Esophagus mucosa (tissue), 1 donor: ENCODE results near the gene CEP57L1. TPM values are rescaled to one million over a fixed set of nuclear protein-coding genes. Genes with fewer than 3 reads are reported as not detected.
"Not testable (repeated sequence)": the region's sequence is repeated elsewhere in the genome, so short reads cannot be mapped to it uniquely, and the experiment has no call there.

Experiments used
- ATAC-seq: fragments of 200-7000 bp; cut with Tn5 transposase; one replicate; pipeline ENCODE4 v1.9.1; 2020
- total RNA-seq: library from RNA; stranded (reverse); gene quantifications from one replicate; pipeline ENCODE4 v1.2.4, GENCODE V29; 2023
- donor health status: DM: yes; HTN: yes; CAD: no.

The CEP57L1 gene
- total RNA-seq, 1 donor from 2014 or later, result 7.6 TPM

- ATAC-seq, result not testable (repeated sequence)
These were observed 17.4 kb downstream of the CEP57L1 start for GRCh38 chr6:109112663-109113062.

- peak; percentile 73 for ATAC-seq
These were observed 22.2 kb downstream of the CEP57L1 start for GRCh38 chr6:109117346-109118035.

DNA sequence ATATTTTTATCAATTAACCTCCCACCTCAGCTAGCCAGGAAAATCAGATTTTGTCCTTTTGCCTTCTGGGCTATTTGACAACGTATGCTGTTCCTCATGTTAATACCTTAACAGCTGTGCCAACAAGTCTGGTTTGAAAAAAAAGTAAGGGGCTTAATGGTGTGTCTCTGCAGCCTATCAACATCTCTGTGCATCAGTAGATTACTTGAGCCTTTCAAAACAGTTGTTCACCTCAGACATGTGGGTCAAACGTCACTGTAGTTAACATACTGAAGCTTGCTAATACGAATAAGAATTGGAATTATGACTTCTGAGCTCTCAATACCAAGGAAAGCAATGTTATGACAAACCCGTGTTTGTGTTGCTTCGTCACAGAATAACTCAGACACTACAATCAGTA lies 23.0 kb downstream of the CEP57L1 start:
- no peak for ATAC-seq

DNA sequence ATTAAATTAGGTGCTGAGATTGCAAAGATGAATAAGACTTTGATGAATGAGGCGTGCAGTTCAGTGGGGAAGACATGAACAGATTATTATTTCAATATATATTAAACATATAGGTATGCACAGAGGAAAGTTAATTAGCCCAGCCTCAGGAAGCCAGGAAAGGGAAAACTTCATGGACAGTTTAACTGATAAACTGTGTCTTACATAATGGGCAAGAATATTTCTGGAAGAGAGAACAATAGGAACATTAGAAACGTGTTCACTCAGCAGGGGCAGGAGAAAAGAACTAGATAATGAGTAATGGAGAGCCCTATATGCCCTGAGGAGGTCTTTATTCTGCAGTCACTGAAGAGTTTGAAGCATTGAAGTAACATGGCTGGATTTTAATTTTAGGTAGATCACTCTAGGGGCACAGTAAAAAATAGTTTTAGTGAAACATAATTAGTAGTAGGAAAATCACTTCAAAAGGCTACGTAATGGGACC lies 23.6 kb downstream of the CEP57L1 start:
- no peak for ATAC-seq

GRCh38 chr6:109121411-109121810 lies 26.1 kb downstream of the CEP57L1 start:
- no peak for ATAC-seq

DNA sequence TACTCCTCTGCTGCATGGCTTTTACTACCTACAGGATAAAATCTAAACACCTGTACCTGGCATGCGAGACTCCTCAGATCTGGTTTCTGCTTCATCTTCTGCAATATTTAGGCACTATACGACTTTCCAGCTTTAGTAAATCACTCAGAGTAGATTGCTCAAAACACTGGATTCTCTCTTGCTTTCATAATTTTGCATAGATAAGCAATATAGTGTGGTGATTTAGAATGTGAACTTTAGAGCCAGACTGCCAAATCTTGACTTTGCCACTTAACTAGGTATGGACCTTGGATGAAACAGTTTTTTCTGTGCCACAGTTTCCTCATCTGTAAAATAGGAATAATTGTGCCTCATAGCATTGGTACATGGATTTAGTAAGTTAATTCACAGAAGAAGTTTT lies 28.9 kb downstream of the CEP57L1 start:
- ATAC-seq, result no peak

DNA sequence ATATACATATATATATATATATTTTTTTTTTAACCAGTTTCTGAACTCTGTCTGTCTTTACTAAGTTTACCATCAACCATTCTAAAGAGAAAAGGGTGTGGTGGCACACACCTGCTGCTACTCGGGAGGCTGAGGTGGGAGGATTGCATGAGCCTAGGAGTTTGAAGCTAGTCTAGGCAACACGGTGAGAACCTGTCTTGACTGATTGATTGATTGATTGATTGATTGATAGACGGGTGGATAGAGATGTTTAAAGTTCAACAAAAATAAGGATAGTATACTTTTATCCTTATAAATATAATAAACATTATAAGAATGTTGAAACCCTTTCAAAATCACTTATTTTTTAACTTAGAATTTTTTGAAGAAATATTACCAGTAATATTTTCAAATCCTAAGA lies 30.2 kb downstream of the CEP57L1 start:
- no peak for ATAC-seq

DNA sequence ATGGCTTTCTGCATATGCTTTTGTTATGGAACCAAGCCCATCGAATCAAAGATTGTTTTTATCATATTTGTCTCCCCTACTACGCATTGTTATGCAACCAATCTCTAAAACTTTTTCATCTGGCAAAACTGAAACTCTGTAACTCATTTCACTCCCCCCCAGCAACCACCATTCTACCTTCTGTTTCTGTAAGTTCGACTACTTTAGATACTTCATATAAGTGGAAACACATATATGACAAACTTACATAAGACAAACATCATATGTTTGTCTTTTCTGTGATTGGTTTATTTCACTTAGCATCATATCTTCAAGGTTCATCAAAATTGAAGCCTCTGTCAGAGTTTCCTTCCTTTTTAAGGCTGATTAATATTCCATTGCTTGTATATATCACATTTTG lies 34.8 kb downstream of the CEP57L1 start:
- no peak for ATAC-seq

DNA sequence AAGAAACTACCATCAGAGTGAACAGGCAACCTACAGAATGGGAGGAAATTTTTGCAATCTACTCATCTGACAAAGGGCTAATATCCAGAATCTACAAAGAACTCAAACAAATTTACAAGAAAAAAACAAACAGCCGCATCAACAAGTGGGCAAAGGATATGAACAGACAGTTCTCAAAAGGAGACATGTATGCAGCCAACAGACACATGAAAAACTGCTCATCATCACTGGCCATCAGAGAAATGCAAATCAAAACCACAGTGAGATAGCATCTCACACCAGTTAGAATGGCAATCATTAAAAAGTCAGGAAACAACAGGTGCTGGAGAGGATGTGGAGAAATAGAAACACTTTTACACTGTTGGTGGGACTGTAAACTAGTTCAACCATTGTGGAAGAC lies 40.3 kb downstream of the CEP57L1 start:
- not testable (repeated sequence) for ATAC-seq

DNA sequence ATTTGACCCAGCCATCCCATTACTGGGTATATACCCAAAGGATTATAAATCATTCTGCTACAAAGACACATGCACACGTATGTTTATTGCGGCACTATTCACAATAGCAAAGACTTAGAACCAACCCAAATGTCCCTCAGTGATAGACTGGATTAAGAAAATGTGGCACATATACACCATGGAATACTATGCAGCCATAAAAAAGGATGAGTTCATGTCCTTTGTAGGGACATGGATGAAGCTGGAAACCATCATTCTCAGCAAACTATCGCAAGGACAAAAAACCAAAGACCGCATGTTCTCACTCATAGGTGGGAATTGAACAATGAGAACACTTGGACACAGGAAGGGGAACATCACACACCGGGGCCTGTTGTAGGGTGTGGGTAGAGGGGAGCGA lies 40.7 kb downstream of the CEP57L1 start:
- not testable (repeated sequence) for ATAC-seq

DNA sequence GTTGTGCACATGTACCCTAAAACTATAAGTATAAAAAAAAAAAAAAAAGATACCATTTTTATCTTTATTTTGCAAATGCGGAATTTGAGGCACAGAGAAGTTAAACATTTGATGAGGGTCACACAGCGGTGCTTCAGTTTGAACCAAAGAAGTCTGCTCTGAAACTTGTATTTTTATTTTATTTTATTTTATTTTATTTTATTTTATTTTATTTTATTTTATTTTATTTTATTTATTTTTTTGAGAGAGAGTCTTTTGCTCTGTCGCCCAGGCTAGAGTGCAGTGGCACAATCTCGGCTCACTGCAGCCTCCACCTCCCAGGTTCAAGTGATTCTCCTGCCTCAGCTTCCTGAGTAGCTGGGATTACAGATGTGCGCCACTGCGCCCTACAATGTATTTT lies 41.2 kb downstream of the CEP57L1 start:
- ATAC-seq, result not testable (repeated sequence)

GRCh38 chr6:109139109-109139508 lies 43.8 kb downstream of the CEP57L1 start:
- ATAC-seq, result no peak

- not testable (repeated sequence) for ATAC-seq
These were observed 46.8 kb downstream of the CEP57L1 start for GRCh38 chr6:109142067-109142466.

- ATAC-seq, result no peak
These were observed 47.9 kb downstream of the CEP57L1 start for GRCh38 chr6:109143191-109143590.

DNA sequence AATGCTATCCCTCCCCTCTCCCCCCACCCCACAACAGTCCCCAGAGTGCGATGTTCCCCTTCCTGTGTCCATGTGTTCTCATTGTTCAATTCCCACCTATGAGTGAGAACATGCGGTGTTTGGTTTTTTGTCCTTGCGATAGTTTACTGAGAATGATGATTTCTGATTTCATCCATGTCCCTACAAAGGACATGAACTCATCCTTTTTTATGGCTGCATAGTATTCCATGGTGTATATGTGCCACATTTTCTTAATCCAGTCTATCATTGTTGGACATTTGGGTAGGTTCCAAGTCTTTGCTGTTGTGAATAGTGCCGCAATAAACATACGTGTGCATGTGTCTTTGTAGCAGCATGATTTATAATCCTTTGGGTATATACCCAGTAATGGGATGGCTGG lies 52.9 kb downstream of the CEP57L1 start:
- ATAC-seq, result not testable (repeated sequence)

GRCh38 chr6:109148716-109149115 lies 53.4 kb downstream of the CEP57L1 start:
- ATAC-seq, result not testable (repeated sequence)

- ATAC-seq, result no peak
These were observed 58.4 kb downstream of the CEP57L1 start for GRCh38 chr6:109153752-109154151.

DNA sequence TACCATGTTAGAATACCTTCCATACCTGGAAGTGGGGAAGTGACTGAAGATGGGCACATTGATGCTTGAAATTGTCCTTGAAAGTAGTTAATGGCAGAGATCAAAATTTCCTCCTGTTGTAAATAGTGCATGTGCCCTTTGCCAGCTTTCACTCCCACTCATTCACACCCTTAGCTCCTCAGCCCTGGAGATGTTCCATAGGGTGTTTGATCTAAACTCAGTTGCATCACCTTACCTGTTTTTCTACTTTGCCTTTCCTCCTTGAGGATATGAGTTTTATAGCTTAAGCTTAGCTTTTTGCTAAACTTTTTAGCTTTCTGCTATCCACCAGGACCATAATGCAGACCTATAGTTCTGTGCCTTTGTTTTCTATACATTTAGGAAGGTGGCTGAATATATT lies 69.0 kb downstream of the CEP57L1 start:
- peak; percentile 68 for ATAC-seq

DNA sequence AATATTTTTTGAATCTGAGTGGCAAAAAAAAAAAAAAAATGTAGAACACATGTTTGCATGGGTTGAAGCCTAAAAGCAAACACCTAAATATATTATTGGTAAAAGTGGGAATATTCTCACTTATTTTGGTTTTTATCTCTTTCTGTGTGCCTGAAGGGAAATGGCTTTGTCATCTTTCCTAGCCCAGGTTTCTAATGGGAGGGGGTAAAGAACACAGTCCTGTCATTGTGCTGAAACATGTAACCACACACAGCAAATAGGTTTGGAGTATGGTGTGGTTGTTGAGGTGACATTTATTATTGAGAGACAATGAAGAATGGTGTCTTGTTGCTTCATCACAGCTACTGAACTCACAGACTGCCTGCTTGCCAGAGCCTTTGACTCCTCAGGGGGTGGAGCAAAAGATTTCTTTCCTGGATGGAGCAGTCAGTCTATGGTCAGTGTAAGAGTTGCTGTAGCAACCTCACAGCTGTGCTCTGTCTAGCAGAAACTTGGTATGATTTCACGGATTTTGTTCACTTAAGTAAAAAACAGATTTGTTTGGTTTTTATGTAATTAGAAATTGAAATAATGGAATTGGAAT lies 70.2 kb downstream of the CEP57L1 start:
- peak; percentile 82 for ATAC-seq

DNA sequence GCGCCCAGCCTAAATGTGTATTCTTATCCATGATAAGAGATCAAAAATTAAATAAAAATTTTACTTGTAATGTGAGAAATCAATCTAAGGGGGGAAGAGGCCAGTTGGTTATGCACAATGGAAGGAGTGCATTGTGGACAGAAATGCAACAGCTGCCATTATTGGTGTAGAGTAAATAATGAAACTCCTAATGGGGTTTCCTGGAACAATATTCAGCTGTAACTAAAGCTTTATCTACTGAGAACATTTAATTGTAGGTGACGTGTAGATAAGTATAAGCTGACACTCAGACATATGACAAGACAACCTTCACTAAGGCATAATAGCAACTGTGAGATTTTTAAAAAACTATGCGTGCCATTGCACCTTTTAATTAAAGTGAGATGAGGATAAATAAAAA lies 71.4 kb downstream of the CEP57L1 start:
- no peak for ATAC-seq

DNA sequence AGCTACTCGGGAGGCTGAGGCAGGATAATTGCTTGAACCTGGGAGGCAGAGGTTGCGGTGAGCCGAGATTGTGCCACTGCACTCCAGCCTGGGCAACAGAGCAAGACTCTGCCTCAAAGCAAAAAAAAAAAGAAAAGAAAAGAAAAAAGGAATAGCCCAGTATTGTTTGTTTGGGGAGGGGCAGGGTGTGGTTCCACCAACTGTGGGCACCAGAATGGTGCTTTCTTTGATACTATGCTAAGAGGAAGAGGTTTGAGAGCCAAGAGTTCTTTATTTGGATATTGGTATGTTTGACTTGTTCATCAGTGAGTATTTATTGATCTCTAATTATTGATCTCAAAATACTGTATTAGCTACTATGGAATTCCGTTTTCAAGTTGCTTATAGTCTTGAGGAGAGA lies 72.3 kb downstream of the CEP57L1 start:
- ATAC-seq, result no peak

GRCh38 chr6:109170333-109170732 lies 75.0 kb downstream of the CEP57L1 start:
- ATAC-seq, result no peak

GRCh38 chr6:109172101-109172746 lies 76.9 kb downstream of the CEP57L1 start:
- no peak for ATAC-seq

DNA sequence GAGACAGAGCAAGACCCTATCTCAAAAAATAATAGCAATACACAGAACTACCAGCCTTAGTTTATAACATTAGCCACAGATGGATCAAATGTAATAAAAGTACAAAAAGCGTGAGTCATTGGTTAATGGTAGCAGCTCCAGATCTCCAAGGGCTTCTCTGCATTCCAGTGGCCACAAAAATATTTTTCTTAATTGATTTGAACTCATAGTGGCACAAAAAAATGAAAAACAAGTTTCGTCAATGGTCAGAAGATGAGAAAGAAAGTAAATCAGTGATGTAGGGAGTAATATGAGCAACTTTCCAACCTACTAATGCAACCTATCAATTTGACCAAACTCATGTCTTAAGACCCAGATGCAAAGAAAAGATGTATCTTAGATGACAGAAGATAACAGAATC lies 79.6 kb downstream of the CEP57L1 start:
- ATAC-seq, result no peak
